Astrocyte of the cerebellum (primary cell): ENCODE data around the gene ARL10.

Experiments used
- DNase-seq: peaks from one replicate; pipeline ENCODE4 v3.0.0-alpha.2; 2011; ENCODE audit warnings: low read depth
- H3K4me3 ChIP-seq: 2 replicates; pipeline ENCODE4 v1.5.1; 2011; ENCODE audit warnings: mild to moderate bottlenecking, low read depth, low read length, moderate library complexity
- CTCF ChIP-seq: IDR thresholded peaks from 2 replicates; pipeline ENCODE4 v1.5.1; 2012; ENCODE audit warnings: low read length, low read depth, moderate library complexity, mild to moderate bottlenecking; ENCODE audit errors: missing control alignments
- in situ Hi-C: cut with HindIII; loops from 2 replicates; pipeline ENCODE4 v1.10.0; 2017; ENCODE audit warnings: low sequenced_read_pairs

The ARL10 gene

DNA sequence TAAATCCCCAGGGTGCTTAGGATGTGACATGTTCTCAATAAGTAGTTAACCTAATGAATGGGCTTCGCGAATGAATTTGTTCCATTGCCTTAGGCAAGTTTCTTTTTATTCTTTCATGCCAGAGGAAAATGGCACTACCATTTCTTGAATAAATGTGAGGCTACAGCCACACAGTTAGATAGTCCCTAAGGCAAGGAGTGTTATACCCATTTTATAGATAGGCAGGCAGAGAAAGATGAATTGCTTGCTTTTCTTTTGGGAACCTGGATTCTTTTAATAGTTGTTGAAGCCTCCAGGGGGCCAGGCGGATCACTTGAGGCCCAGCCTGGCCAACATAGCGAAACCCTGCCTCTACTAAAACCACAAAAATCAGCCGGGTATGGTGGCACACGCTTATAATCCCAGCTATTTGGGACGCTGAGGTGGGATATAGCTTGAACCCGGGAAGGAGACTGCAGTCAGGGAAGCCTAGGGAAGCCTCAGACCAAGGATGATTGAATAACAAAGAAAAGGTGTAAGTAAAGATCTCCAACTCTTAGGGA lies 22.2 kb downstream of the ARL10 start:
- no peak for DNase-seq
- H3K4me3 ChIP-seq, result peak overlapping the region; percentile 95

DNA sequence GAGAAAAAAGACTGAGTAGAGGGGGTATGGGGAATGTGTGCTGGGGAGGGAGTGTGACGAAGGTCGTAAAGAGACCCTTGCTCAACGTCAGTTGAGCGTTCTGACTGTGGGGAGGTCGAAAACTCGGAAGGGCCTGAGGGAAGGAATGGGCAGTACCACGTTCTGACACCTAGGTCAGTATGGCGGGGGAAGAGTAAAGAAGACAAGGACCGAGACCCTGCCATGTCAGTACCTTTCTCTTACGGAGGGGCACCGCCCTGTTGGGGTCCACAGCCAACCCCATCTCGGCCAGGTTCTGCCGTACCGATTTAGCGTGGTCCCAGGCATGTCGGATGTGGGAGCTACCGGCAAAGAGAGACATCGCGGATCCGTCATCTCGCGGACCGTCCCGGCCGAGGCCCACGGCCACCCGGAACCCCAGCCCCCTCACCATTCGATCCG lies 22.7 kb downstream of the ARL10 start:
- in situ Hi-C loops, result no loop called here
- DNase-seq, result no peak
- H3K4me3 ChIP-seq, result peak overlapping the region; percentile 95
- TF ChIP-seq CTCF, result no peak

More for the DNA sequence above, 22.2 kb downstream of the ARL10 start:
- TF ChIP-seq CTCF, result no peak
- in situ Hi-C loops, result no loop called here

GRCh38 chr5:176388444-176389134 lies 23.3 kb downstream of the ARL10 start, which contains the start of the genes HIGD2A and NOP16:
Gene HIGD2A, plus strand, starts transcription at chr5:176388751. Its CDS starts 69 bp downstream, at chr5:176388820.
Gene NOP16, minus strand, starts transcription at chr5:176388598. Its CDS starts 59 bp downstream, at chr5:176388539.
- in situ Hi-C loops, result no loop called here
- DNase-seq, result peak; percentile 97
- peak within 1 kb of the TSS; percentile 95 for H3K4me3 ChIP-seq
- no peak for TF ChIP-seq CTCF

DNA sequence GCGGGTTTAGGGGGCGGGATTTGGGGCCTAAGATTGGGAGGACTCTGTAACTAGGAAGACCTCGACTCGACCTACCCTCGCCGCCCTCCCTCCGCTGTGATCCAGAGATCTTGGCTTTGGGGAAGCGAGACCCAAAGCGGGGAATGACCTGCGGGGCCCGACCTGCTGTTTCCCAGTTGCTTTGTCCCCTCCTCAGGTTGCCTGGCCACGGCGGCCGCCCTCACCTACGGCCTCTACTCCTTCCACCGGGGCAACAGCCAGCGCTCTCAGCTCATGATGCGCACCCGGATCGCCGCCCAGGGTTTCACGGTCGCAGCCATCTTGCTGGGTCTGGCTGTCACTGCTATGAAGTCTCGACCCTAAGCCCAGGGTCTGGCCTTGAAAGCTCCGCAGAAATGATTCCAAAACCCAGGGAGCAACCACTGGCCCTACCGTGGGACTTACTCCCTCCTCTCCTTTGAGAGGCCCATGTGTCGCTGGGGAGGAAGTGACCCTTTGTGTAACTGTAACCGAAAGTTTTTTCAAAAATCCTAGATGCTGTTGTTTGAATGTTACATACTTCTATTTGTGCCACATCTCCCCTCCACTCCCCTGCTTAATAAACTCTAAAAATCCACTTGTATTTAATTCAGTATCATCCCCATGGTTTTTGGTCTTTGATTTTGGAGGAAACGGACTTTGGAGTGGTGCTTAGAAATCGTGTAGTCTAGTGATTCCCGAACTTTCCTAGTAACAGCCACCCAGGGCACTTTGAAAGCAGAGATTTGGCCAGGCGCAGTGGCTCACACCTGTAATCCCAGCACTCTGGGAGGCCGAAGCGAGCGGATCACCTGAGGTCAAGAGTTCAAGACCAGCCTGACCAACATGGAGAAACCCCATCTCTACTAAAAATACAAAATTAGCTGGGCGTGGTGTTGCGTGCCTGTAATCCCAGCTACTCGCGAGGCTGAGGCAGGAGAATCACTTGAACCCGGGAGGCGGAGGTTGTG lies 24.1 kb downstream of the ARL10 start:
- no peak for DNase-seq
- in situ Hi-C loops, result no loop called here
- peak overlapping the region; percentile 95 for H3K4me3 ChIP-seq
- TF ChIP-seq CTCF, result no peak

- no peak overlapping the region for H3K4me3 ChIP-seq
- TF ChIP-seq CTCF, result no peak
- no peak for DNase-seq
- in situ Hi-C loops, result no loop called here
These were observed 26.2 kb downstream of the ARL10 start for GRCh38 chr5:176391479-176391878.

GRCh38 chr5:176391999-176392398 lies 26.7 kb downstream of the ARL10 start:
- DNase-seq, result no peak
- in situ Hi-C loops, result no loop called here
- no peak for TF ChIP-seq CTCF

More at GRCh38 chr5:176391999-176392398, 26.7 kb downstream of the ARL10 start:
- no peak overlapping the region for H3K4me3 ChIP-seq
